HepG2 (cell line): ENCODE measurements around the gene ATN1. TPM values are rescaled to one million over a fixed set of nuclear protein-coding genes. Genes with fewer than 3 reads are reported as not detected.

ENCODE experiments used
- ARNTL ChIP-seq: sonication (generic); formaldehyde crosslinking; IDR thresholded peaks from 2 replicates; pipeline ENCODE4 v1.4.0; 2020; ENCODE audit warnings: mild to moderate bottlenecking, missing genetic modification reagents
- HMGA1 ChIP-seq: sonication (generic); formaldehyde crosslinking; conservative IDR thresholded peaks from 2 replicates; pipeline ENCODE4 v1.4.0; 2020; ENCODE audit warnings: missing genetic modification reagents
- HNF4A ChIP-seq: sonication (generic); formaldehyde crosslinking; IDR thresholded peaks from 2 replicates; pipeline ENCODE4 v1.4.0; 2020; ENCODE audit warnings: missing genetic modification reagents
- KDM5B ChIP-seq: sonication (generic); formaldehyde crosslinking; IDR thresholded peaks from 2 replicates; pipeline ENCODE4 v1.4.0; 2020; ENCODE audit warnings: missing genetic modification reagents, mild to moderate bottlenecking, borderline replicate concordance
- NFE2L2 ChIP-seq: fragments of 150-350 bp; IDR thresholded peaks from 2 replicates; pipeline ENCODE4 v1.6.1; 2014; ENCODE audit warnings: low read length
- NFKB2 ChIP-seq: sonication (generic); formaldehyde crosslinking; IDR thresholded peaks from 2 replicates; pipeline ENCODE4 v1.4.0; 2020; ENCODE audit warnings: missing genetic modification reagents, borderline replicate concordance
- NR1H2 ChIP-seq: sonication (generic); formaldehyde crosslinking; IDR thresholded peaks from 2 replicates; pipeline ENCODE4 v1.8.1; 2022; ENCODE audit warnings: low read depth, missing genetic modification reagents, borderline replicate concordance
- NR2F1 ChIP-seq, 2 experiments: fragments of 450-650 bp in 1 of 2; formaldehyde crosslinking in 1 of 2; IDR thresholded peaks; 2 replicates each; pipeline versions ENCODE4 v1.5.0 to v1.6.1; 2016 to 2020; ENCODE audit warnings: mild to moderate bottlenecking in 1 of 2, missing compliant biosample characterization in 1 of 2, missing genetic modification reagents in 1 of 2, moderate library complexity in 1 of 2
- NR2F2 ChIP-seq: IDR thresholded peaks from 2 replicates; pipeline ENCODE4 v1.6.1; 2012; ENCODE audit warnings: low read depth, inconsistent platforms, borderline replicate concordance
- NR2F6 ChIP-seq, 2 experiments: IDR thresholded peaks; 2 replicates each; pipeline ENCODE4 v1.6.1; 2016; ENCODE audit warnings: antibody characterized with exemption in 1 of 2, mild to moderate bottlenecking in 1 of 2
- RXRA ChIP-seq: sonication (generic); formaldehyde crosslinking; IDR thresholded peaks from 2 replicates; pipeline ENCODE4 v1.5.1; 2020; ENCODE audit warnings: missing genetic modification reagents
- SETDB1 ChIP-seq: sonication (generic); formaldehyde crosslinking; IDR thresholded peaks from 2 replicates; pipeline ENCODE4 v1.5.1; 2020; ENCODE audit warnings: missing genetic modification reagents, mild to moderate bottlenecking, borderline replicate concordance
- TSC22D2 ChIP-seq: sonication (generic); formaldehyde crosslinking; IDR thresholded peaks from 2 replicates; pipeline ENCODE4 v1.5.1; 2020; ENCODE audit warnings: missing genetic modification reagents, mild to moderate bottlenecking, borderline replicate concordance
- ZMYM3 ChIP-seq: sonication (generic); formaldehyde crosslinking; IDR thresholded peaks from 2 replicates; pipeline ENCODE4 v1.5.1; 2020; ENCODE audit warnings: mild to moderate bottlenecking, missing genetic modification reagents
- ZNF160 ChIP-seq: sonication (generic); formaldehyde crosslinking; IDR thresholded peaks from 2 replicates; pipeline ENCODE4 v1.8.0; 2022; ENCODE audit warnings: mild to moderate bottlenecking, inconsistent platforms, missing genetic modification reagents
- ZNF264 ChIP-seq: sonication (generic); formaldehyde crosslinking; IDR thresholded peaks from 2 replicates; pipeline ENCODE4 v1.4.0; 2020; ENCODE audit warnings: missing genetic modification reagents
- ZNF333 ChIP-seq: sonication (generic); formaldehyde crosslinking; IDR thresholded peaks from 2 replicates; pipeline ENCODE4 v1.4.0; 2020; ENCODE audit warnings: mild to moderate bottlenecking, missing genetic modification reagents, borderline replicate concordance
- ZNF33B ChIP-seq: sonication (generic); formaldehyde crosslinking; IDR thresholded peaks from 2 replicates; pipeline ENCODE4 v1.5.1; 2020; ENCODE audit warnings: mild to moderate bottlenecking, missing genetic modification reagents
- ZNF44 ChIP-seq: sonication (generic); formaldehyde crosslinking; IDR thresholded peaks from 2 replicates; pipeline ENCODE4 v1.5.1; 2020; ENCODE audit warnings: mild to moderate bottlenecking, missing genetic modification reagents
- ZNF570 ChIP-seq: sonication (generic); formaldehyde crosslinking; IDR thresholded peaks from 2 replicates; pipeline ENCODE4 v1.4.0; 2020; ENCODE audit warnings: mild to moderate bottlenecking, missing genetic modification reagents, borderline replicate concordance
- ZNF678 ChIP-seq: sonication (generic); formaldehyde crosslinking; IDR thresholded peaks from 2 replicates; pipeline ENCODE4 v1.4.0; 2020; ENCODE audit warnings: mild to moderate bottlenecking, missing genetic modification reagents
- ZNF766 ChIP-seq: sonication (generic); formaldehyde crosslinking; IDR thresholded peaks from 2 replicates; pipeline ENCODE4 v1.5.0; 2020; ENCODE audit warnings: missing genetic modification reagents, borderline replicate concordance
- ZNF768 ChIP-seq: sonication (generic); formaldehyde crosslinking; IDR thresholded peaks from 2 replicates; pipeline ENCODE4 v1.4.0; 2020; ENCODE audit warnings: missing genetic modification reagents
- ZSCAN29 ChIP-seq: sonication (generic); formaldehyde crosslinking; conservative IDR thresholded peaks from 2 replicates; pipeline ENCODE4 v1.4.0; 2020; ENCODE audit warnings: mild to moderate bottlenecking, missing genetic modification reagents
- polyA plus RNA-seq, 8 experiments: library from polyadenylated mRNA; depleted of rRNA in 3 of 8; stranded (reverse) in 7 of 8; unstranded in 1 of 8; fragments of >200 nt; fragmentation: Illumina TruSeq in 4 of 8; extraction: Trizol in 4 of 8; gene quantifications; 2 replicates each; pipeline versions ENCODE4 v1.2.1 to v1.2.3, GENCODE V29; 2011 to 2016; ENCODE audit warnings: low read depth in 4 of 8, missing spikeins in 1 of 8, mixed read lengths in 1 of 8; ENCODE audit not compliant: insufficient read depth in 1 of 8
- total RNA-seq, 5 experiments: library from RNA; depleted of rRNA; stranded (reverse); fragments of >200 nt; fragmentation: Illumina TruSeq; extraction: Trizol; gene quantifications; 2 replicates each; pipeline ENCODE4 v1.2.3, GENCODE V29; 2016; ENCODE audit warnings: low read depth in 1 of 5
- TF ChIP-seq, protein P1 (sequence below): sonication (generic); formaldehyde crosslinking; IDR thresholded peaks from 2 replicates; pipeline ENCODE4 v1.8.1; 2023; ENCODE audit warnings: missing genetic modification reagents, mild to moderate bottlenecking, borderline replicate concordance
- TF ChIP-seq, protein P2 (sequence below): sonication (generic); formaldehyde crosslinking; IDR thresholded peaks from 2 replicates; pipeline ENCODE4 v1.4.0; 2020; ENCODE audit warnings: mild to moderate bottlenecking, missing genetic modification reagents
- TF ChIP-seq, protein P3 (sequence below): sonication (generic); formaldehyde crosslinking; IDR thresholded peaks from 2 replicates; pipeline ENCODE4 v1.4.0; 2020; ENCODE audit warnings: missing genetic modification reagents
- TF ChIP-seq, protein P4 (sequence below): sonication (generic); formaldehyde crosslinking; IDR thresholded peaks from 2 replicates; pipeline ENCODE4 v1.4.0; 2020; ENCODE audit warnings: missing genetic modification reagents, mild to moderate bottlenecking, borderline replicate concordance
- TF ChIP-seq, protein P5 (sequence below): IDR thresholded peaks from 2 replicates; pipeline ENCODE4 v1.6.1; 2016

Gene ATN1
- total and polyA plus RNA-seq, 2 of the 13 experiments (the other 11 are each of a cell fraction or from before 2014, with no cell fraction given) = 2.1 to 8.6 TPM

DNA sequence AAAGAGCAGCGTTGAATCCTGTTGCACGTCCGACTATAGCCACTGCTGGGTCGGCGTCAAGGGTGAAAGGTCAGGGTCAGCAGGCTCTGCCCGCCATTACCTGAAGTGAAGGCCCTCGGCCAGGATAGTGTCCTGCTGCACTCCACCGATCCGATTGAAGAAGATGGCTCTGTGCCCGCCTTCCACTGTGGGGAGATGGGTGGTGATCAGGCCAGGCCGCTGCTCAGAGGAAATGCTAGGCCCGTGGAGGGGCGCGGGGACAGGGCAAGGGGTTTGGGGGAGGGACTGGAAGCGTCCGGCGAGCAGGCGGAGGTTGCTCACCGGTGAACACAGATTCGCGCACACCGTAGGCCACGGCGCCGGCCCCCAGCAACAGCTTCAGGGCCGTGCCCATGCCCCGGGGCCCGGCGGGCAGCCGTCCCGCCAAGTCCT lies 42.4 kb downstream of the ATN1 start (continued):
- no peak for TF ChIP-seq ZNF160
- TF ChIP-seq ARNTL = 0 out of 2 replicates have a peak, but pooled peaks have one; percentile 38
- TF ChIP-seq, protein P1, sequence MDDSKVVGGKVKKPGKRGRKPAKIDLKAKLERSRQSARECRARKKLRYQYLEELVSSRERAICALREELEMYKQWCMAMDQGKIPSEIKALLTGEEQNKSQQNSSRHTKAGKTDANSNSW = no peak
- TF ChIP-seq ZNF264 (CRISPR knock-in tag) = no peak
- TF ChIP-seq, protein P2, sequence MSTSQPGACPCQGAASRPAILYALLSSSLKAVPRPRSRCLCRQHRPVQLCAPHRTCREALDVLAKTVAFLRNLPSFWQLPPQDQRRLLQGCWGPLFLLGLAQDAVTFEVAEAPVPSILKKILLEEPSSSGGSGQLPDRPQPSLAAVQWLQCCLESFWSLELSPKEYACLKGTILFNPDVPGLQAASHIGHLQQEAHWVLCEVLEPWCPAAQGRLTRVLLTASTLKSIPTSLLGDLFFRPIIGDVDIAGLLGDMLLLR (CRISPR knock-in tag) = 0 out of 2 replicates have a peak, but pooled peaks have one; percentile 18
- peak; percentile 33 for TF ChIP-seq ZNF333
- no peak for TF ChIP-seq SETDB1 (CRISPR knock-in tag)
- no peak for TF ChIP-seq HMGA1 (CRISPR knock-in tag)
- no peak for TF ChIP-seq ZNF33B (CRISPR knock-in tag)
- TF ChIP-seq HNF4A = peak; percentile 51
- no peak for TF ChIP-seq TSC22D2 (CRISPR knock-in tag)
- no peak for TF ChIP-seq ZNF766 (CRISPR knock-in tag)
- no peak for TF ChIP-seq NFKB2 (CRISPR knock-in tag)
- TF ChIP-seq NFE2L2 = no peak
- TF ChIP-seq ZNF44 = no peak
- TF ChIP-seq ZMYM3 = no peak
- peak; percentile 42; the same call in 1 of the 2 replicates for TF ChIP-seq ZSCAN29 (CRISPR knock-in tag)
- TF ChIP-seq ZNF570 = no peak
- TF ChIP-seq RXRA (CRISPR knock-in tag) = no peak; the same call in 1 of the 2 replicates
- TF ChIP-seq, protein P3, sequence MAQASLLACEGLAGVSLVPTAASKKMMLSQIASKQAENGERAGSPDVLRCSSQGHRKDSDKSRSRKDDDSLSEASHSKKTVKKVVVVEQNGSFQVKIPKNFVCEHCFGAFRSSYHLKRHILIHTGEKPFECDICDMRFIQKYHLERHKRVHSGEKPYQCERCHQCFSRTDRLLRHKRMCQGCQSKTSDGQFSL (CRISPR knock-in tag) = no peak
- peak; percentile 68; the same call in 1 of the 2 replicates for TF ChIP-seq NR2F2
- TF ChIP-seq NR1H2 = no peak
- TF ChIP-seq NR2F1 (CRISPR knock-in tag; IDR thresholded peaks at IDR 0.05) = peak; percentile 85 to 86
- TF ChIP-seq NR2F6 (IDR thresholded peaks at IDR 0.05) = peak; percentile 91
- TF ChIP-seq NR2F6 (CRISPR knock-in tag; IDR thresholded peaks at IDR 0.05) = peak; percentile 93
- TF ChIP-seq KDM5B (CRISPR knock-in tag) = peak; percentile 20; the same call in 1 of the 2 replicates
- peak; percentile 38; the same call in 1 of the 2 replicates for TF ChIP-seq ZNF768 (CRISPR knock-in tag)
- TF ChIP-seq ZNF678 (CRISPR knock-in tag) = 0 out of 2 replicates have a peak, but pooled peaks have one; percentile 62
- TF ChIP-seq, protein P4, sequence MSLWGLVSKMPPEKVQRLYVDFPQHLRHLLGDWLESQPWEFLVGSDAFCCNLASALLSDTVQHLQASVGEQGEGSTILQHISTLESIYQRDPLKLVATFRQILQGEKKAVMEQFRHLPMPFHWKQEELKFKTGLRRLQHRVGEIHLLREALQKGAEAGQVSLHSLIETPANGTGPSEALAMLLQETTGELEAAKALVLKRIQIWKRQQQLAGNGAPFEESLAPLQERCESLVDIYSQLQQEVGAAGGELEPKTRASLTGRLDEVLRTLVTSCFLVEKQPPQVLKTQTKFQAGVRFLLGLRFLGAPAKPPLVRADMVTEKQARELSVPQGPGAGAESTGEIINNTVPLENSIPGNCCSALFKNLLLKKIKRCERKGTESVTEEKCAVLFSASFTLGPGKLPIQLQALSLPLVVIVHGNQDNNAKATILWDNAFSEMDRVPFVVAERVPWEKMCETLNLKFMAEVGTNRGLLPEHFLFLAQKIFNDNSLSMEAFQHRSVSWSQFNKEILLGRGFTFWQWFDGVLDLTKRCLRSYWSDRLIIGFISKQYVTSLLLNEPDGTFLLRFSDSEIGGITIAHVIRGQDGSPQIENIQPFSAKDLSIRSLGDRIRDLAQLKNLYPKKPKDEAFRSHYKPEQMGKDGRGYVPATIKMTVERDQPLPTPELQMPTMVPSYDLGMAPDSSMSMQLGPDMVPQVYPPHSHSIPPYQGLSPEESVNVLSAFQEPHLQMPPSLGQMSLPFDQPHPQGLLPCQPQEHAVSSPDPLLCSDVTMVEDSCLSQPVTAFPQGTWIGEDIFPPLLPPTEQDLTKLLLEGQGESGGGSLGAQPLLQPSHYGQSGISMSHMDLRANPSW (CRISPR knock-in tag) = no peak
- TF ChIP-seq, protein P5, sequence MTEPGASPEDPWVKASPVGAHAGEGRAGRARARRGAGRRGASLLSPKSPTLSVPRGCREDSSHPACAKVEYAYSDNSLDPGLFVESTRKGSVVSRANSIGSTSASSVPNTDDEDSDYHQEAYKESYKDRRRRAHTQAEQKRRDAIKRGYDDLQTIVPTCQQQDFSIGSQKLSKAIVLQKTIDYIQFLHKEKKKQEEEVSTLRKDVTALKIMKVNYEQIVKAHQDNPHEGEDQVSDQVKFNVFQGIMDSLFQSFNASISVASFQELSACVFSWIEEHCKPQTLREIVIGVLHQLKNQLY (CRISPR knock-in tag) = no peak
